Motor neuron (in vitro differentiated cells): Measurements from ENCODE around the gene LRRC59. TPM values are rescaled to one million over a fixed set of nuclear protein-coding genes. Genes with fewer than 3 reads are reported as not detected.

ENCODE experiments used
- ATAC-seq, 8 experiments: fragments of 200-7000 bp; cut with Tn5 transposase; replicated peaks in 6 of 8; 2 replicates each; pipeline ENCODE4 v1.8.0; 2021; ENCODE audit warnings: mild to moderate bottlenecking in 8 of 8, moderate library complexity in 8 of 8
- H3K27ac ChIP-seq, 2 donors: fragments of 250-450 bp; sonication (Bioruptor Pico); 2 replicates each; pipeline ENCODE4 v1.9.0; 2021; ENCODE audit warnings: antibody characterized with exemption in 2 of 2, mild to moderate bottlenecking in 2 of 2, moderate library complexity in 1 of 2
- H3K4me1 ChIP-seq, 2 donors: fragments of 250-450 bp; sonication (Bioruptor Pico); replicated peaks in 1 of 2; 2 replicates each; pipeline ENCODE4 v1.6.1; 2021; ENCODE audit warnings: antibody characterized with exemption in 2 of 2, mild to moderate bottlenecking in 2 of 2, moderate library complexity in 1 of 2
- H3K4me3 ChIP-seq, 5 donors: fragments of 250-450 bp; sonication (Bioruptor Pico); 2 replicates each; pipeline ENCODE4 v1.9.0; 2021; ENCODE audit warnings: antibody characterized with exemption in 5 of 5, mild to moderate bottlenecking in 5 of 5, moderate library complexity in 4 of 5
- WGBS, 10 experiments: fragments of 450-650 bp; shearing (Covaris generic); methylation state at CpG; one replicate each; pipeline ENCODE4 v1.0.0; 2022; 5-methylcytosine and 5-hydroxymethylcytosine counted together
- in situ Hi-C, 9 experiments: fragments of 400-800 bp; cut with MboI; loops; one replicate each; pipeline ENCODE4 v1.15.0; 2021; ENCODE audit warnings: low sequenced_read_pairs in 9 of 9, low pct_unique_long_range_greater_than_20kb in 2 of 9; ENCODE audit not compliant: unreplicated experiment in 9 of 9
- total RNA-seq, 8 experiments: library from RNA; unstranded; fragments of 300-600 nt; gene quantifications; 2 replicates each; pipeline versions ENCODE4 v1.2.3 to v1.2.4, GENCODE V29; 2022

Gene LRRC59
- 100 to 1,000 TPM in 3 of 8 experiments, 10 to 100 TPM in 5; 44.5 to 143 (median 74.3) TPM for total RNA-seq

DNA sequence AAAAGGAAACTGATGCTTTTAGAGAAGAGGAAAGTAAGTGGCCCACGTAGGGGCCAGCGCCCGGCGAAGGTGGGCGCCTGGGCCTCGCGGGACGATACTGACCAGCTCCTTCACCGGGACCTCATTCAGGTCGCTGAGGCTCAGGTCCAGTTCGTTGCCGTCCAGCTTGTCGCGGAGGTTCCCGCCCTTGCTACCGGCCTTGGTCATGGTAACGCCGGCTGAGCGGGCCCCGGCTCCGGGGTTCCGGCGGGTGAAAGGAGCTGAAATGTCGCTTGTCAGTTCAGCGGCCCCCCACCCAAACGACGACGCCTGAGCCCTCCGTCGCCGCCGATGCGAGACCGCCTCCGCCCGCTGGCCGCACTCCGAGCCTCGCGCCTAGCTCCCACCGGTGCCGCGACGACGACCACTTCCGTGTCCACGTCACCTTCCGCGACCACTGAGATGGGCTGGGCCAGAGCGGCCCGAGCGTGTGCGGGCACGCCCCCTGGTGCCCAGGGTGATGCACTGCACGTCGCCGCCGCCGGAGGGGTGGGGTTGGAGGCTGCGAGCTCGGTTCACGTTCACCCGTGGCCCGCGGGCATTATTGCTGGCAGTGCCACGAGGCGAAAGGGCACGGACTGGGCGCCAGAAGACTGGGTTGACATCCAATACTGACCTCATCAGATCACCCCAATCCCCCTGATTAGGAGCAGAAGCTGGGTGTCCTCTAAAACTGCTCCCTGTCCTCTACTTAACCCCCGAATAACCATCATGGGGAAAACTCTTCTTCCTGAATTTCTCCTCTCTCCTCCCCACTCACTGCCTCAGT, at the start of gene LRRC59:
Gene LRRC59, minus strand, starts transcription at position 413 of the 808 bp plus-strand sequence. Its CDS starts 206 bp downstream, at position 207.
- ATAC-seq, result peak; percentile 75 to 97 (median 95)
- H3K4me3 ChIP-seq, result peak within 1 kb of the TSS; percentile 77 to 100 (median 94)
- WGBS, 10 experiments, result 0 to 60% (median 0%) methylated on average over 1 to 11 of the region's 70 CpGs; no CpG with 5 or more reads in 5 of the 10 experiments
- H3K27ac ChIP-seq, result peak within 1 kb of the TSS; percentile 82 to 96
- peaks cover 10 to 12% of the 10 kb centered on the region in 2 donors for H3K4me1 ChIP-seq
- in situ Hi-C loops, result no loop called here

DNA sequence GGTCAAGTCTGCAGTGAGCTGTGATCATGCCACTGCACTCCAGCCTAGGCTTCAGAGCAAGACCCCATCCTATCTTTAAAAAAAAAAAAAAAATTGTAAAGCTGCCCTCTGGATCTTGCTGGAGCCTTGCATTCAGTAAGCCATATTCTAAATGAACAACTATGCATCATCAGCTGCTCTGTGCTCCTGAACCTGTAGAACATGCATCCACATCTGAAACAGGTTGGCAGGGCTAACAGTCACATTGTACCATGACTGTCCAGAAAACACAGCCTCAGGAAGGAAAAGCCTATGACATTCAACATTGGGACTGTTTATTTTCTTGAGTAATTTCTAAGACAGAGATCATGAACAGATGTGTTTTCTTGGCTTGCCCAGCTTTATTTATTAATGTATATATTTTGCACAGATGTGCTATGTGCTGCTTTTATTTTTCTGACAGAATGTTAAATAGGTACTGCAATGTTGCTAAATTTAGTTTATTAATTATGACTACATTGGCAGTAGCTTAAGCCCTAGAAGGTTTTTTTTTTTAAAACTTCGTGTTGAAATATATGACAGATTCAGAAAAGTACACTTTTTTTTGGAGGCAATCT, 48.5 kb upstream of the LRRC59 start:
- 0 to 100% (median 66%) methylated on average over 1 of the region's 1 CpG; no CpG with 5 or more reads in 4 of the 10 experiments for WGBS, 10 experiments
- in situ Hi-C loops, result no loop called here
- Histone ChIP-seq H3K4me3 (no peak overlapping the region), H3K4me1 (peaks cover 4 to 5% of the 10 kb centered on the region in 2 donors), H3K27ac (no peak overlapping the region)
- ATAC-seq, result no peak

DNA sequence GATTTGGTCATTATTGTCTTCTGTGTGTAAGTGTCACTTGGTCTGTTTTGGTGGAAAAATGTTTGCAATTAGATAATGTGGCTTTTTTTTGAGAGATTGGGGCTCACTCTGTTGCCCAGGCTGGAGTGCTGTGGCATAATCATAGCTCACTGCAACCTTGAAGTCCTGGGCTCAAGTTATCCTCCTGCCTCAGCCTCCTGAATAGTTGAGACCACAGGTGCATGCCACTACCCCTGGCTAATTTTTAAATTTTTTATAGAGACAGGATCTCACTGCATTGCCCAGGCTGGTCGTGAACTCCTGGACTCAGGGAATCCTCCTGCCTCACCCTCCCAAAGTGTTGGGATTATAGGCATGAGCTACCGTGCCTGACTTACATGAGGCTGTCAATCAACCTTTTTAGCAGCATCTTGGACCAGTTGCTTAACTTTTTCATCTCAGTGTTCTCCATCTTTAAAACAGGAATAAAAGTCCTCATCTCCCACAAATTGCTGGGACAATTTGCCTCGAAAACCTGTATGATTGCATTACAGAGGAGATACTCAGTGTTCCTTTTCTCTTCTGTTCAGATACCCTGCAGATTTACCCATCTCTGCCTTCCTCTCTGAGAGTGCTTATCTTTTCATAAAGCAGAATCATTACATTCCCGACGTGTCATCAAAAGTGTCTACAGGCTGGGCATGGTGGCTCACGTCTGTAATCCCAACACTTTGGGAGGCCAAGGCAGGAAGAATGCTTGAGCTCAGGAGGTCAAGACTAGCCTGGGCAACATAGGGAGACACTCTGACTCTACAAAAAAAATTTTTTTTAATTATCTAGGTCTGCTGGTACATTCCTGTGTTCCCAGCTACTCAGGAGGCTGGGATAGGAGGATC, 47.8 kb upstream of the LRRC59 start:
- H3K4me1 ChIP-seq, result peaks cover 4 to 5% of the 10 kb centered on the region in 2 donors
- WGBS, 10 experiments, result 81 to 100% (median 89%) methylated on average over 1 to 6 of the region's 6 CpGs; no CpG with 5 or more reads in 1 of the 10 experiments
- in situ Hi-C loops, result no loop called here
- H3K4me3 ChIP-seq, result no peak overlapping the region
- H3K27ac ChIP-seq, result no peak overlapping the region
- no peak for ATAC-seq

DNA sequence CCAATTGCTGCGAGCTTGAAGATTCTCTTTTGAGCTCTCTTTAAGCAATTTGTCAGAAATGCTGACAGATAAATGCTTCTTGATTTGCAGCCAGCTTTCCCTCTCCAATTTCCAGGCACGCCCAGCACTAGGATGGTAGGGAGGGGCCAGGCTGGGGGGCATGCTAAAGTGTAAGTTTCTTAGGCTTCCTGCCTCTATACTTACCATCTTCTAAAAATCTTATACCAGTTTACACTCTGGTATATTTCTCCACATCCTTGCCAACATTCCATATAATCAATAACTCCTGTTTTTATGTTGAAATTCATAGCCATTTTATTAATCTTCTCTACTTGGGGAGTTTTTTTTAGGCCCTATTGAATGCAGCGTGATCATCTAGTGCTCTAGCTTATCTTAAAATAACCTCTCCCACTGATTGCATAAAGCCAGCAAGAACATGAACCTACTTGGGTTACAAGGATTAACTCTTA, 46.2 kb upstream of the LRRC59 start:
- WGBS, 10 experiments, result 0 to 82% (median 14%) methylated on average over 1 to 3 of the region's 3 CpGs; no CpG with 5 or more reads in 1 of the 10 experiments
- Histone ChIP-seq H3K27ac (no peak overlapping the region), H3K4me1 (peaks cover 4 to 5% of the 10 kb centered on the region in 2 donors), H3K4me3 (no peak overlapping the region)
- in situ Hi-C loops, result no loop called here
- ATAC-seq, result peak in 3 of 8 experiments; percentile 82 to 92 (median 89)

DNA sequence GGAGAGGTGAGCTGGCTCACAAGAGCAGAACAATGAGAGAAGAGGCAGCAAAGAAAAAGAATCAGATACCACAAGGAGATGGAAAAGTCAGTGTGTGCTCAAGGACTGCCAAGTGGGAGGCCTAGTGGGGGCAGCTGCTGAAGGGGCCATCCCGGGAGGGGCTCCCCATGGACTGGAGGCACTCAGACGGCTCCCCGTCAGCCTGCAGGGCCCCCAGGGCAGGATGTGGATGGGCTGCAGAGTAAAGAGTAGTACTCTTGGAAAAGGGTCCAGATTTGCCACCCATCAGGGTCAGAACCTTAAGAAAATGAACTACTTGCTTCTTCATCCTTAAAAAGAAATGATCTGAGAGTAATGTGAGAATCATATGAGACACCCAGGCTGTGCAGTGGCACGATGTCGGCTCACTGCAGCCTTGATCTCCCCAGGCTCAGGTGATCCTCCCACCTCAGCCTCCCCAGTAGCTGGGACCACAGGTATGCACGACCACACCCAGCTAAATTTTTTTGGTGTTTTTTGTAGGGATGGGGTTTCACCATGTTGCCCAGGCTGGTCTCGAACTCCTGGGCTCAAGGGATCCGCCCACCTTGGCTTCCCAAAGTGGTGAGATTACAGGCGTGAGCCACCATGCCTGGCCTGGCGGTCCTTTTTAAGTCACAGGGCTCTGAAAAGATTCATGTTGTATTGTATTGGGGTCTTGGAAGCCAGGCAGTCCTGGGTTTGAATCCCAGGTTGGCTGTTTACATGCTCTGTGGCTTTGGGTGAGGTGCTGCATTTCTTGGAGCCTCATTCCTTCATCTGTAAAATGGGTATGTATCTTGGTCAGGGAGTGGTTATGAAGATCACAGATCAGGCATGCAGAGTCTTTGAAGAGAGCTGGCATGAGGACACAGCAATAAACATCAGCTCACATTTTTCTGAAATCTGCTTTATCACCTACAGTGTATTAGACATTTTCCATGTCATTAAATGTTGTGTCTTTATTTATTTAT, 43.8 kb upstream of the LRRC59 start:
- no peak for ATAC-seq
- peaks cover 4 to 5% of the 10 kb centered on the region in 2 donors for H3K4me1 ChIP-seq
- H3K4me3 ChIP-seq, result no peak overlapping the region
- 67 to 91% (median 85%) methylated on average over 1 to 7 of the region's 10 CpGs; no CpG with 5 or more reads in 4 of the 10 experiments for WGBS, 10 experiments
- H3K27ac ChIP-seq, result no peak overlapping the region
- in situ Hi-C loops, result no loop called here

DNA sequence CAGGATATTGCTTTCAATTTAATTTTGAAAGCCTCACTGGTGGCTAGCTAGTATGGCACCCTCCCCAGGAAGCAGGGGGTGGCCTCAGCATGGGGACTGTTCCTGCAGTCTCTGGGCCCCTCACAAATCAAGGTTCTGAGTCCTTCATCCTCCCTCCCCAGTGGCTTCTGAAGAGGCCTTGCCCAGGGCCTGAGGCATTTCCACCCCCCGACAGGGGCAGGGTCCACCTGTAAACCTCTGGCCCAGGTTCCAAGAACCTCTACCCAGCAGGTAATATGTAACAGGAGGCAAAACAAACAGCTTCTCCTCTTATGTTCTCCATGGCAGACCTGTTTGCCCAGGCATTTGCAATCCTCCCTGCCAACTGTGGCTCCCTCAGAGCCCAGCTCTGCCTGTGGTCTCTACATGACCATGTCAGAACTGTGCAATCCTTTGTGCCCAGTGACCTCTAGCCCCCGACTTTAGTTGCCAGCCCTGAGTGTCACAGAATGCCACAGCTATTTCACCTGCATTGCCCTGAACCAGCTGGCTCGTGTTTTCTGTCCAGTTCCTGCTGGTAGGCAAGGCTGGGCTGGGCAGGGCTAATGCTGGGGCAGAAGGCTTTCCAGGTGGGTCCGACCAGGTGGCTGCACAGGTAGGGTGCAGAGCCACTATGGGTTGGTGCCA, 43.0 kb upstream of the LRRC59 start:
- in situ Hi-C loops, result no loop called here
- WGBS, 10 experiments, result 29 to 83% (median 68%) methylated on average over 1 to 3 of the region's 4 CpGs; no CpG with 5 or more reads in 6 of the 10 experiments
- Histone ChIP-seq H3K4me3 (no peak overlapping the region), H3K27ac (no peak overlapping the region), H3K4me1 (peaks cover 4 to 5% of the 10 kb centered on the region in 2 donors)
- no peak for ATAC-seq

DNA sequence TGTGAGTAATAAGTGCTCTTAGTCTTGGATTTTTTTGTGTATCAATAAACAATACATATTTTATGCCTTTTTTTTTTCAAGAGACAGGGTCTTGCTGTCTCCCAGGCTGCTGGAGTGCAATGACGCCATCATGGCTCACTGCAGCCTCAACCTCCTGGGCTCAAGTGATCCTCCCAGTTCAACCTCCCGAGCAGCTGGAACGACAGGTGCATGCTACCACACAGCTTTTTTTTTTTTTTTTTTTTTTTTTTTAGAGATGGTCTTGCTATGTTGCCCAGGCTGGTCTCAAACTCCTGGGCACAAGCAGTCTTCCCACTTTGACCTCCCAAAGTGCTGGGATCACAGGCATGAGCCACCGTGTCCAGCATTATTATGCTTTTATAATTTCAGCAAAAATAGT, 41.7 kb upstream of the LRRC59 start:
- H3K4me3 ChIP-seq, result no peak overlapping the region
- H3K27ac ChIP-seq, result no peak overlapping the region
- H3K4me1 ChIP-seq, result peaks cover 4 to 5% of the 10 kb centered on the region in 2 donors
- WGBS, 10 experiments, result 58 to 100% (median 85%) methylated on average over 1 to 4 of the region's 4 CpGs; no CpG with 5 or more reads in 4 of the 10 experiments
- no peak for ATAC-seq
- in situ Hi-C loops, result no loop called here

DNA sequence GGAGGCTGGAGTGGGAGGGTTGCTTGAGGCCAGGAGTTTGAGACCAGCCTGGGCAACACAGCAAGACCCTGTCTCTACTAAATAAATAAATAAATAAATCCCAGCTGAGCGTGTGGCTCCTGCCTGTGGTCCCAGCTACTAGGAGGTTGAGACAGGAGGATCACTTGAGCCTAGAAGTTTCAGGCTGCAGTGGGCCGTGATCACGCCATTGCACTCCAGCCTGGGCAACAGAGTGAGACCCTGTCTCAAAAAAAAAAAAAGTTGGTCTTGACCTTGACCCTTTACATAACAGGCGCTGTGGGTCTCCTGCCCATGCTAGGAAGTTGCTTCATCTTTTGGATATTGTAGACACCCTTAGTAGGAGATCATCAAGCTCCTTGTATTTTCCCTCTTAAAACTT, 40.1 kb upstream of the LRRC59 start:
- H3K4me1 ChIP-seq, result no peaks in the 10 kb centered on the region
- in situ Hi-C loops, result no loop called here
- no peak for ATAC-seq
- 90 to 100% (median 100%) methylated on average over 1 to 4 of the region's 4 CpGs for WGBS, 10 experiments
- H3K27ac ChIP-seq, result no peak overlapping the region
- no peak overlapping the region for H3K4me3 ChIP-seq

DNA sequence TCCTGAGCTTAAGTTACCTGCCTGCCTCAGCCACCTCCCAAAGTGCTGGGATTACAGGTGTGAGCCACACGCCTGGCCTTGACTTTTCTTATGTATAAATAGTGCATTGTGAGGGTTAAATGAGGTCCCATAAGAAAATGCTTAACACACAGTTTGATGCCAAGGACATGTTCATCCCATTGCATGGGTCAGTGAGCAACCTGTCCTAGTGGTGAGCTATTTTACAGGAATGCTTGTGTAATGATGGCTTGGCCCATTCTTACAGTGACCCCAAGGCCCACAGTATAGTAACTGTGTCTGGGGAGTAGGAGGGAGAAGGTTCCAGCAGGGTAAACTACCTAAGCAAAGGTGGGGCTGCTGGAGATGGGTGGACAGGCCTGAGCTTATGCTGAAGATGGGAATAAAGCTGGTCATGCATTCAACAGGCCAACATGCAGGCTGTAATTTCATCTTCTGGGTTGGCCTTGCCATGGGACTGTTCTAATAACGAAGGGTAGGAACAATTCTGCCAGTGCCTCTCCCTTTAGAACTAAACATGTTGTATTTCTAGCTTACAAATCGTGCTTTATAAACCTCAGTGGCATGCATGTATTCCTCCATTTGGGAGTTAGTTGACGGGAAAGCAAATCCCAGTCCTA, 34.9 kb upstream of the LRRC59 start:
- 55 to 100% (median 80%) methylated on average over 1 to 4 of the region's 4 CpGs; no CpG with 5 or more reads in 2 of the 10 experiments for WGBS, 10 experiments
- Histone ChIP-seq H3K27ac (no peak overlapping the region), H3K4me1 (peaks cover 0 to 2% of the 10 kb centered on the region in 2 donors), H3K4me3 (no peak overlapping the region)
- in situ Hi-C loops, result no loop called here
- ATAC-seq, result no peak

DNA sequence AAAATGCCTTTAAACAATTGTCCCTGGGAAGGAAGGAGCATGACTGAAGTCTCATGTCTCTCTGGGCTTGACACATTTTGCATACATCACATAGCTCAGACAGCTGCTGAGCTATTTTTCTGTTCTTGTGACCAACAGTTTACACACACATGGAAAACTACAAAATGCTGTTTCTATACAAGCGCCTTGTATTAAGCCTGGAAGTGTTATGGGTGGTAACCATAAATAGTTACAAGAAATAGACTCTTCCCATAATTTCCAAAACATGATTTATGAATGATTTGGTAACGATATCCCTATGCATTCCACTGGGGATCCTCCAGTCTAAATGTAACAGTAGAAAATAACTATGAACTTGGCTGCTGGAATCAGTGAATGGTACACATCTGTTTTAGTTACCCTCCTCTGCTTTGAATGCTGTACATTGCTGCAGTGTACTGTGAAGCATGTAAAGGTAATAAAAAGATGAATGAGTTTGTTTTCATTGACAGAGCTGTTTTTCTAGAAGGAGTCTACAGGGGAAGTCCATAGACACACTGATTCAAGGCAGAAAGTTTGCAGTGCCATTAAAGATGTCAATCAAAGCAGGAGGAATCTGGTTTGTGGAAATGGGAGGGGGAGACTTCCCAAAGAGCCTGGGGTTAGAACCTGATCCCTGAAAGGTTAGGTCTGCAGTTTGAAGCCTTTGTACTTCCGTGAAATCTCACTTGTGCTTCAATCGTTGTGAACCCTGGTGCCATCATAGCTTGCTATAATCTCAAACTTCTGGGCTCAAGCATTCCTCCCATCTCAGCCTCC, 33.7 kb upstream of the LRRC59 start:
- in situ Hi-C loops, result no loop called here
- 33 to 95% (median 68%) methylated on average over 1 to 4 of the region's 4 CpGs; no CpG with 5 or more reads in 2 of the 10 experiments for WGBS, 10 experiments
- Histone ChIP-seq H3K27ac (no peak overlapping the region), H3K4me3 (no peak overlapping the region), H3K4me1 (peaks cover 6 to 13% of the 10 kb centered on the region in 2 donors)
- ATAC-seq, result peak in 2 of 8 experiments; percentile 18 to 24
